ENCODE data around the gene KRT4.

DNA sequence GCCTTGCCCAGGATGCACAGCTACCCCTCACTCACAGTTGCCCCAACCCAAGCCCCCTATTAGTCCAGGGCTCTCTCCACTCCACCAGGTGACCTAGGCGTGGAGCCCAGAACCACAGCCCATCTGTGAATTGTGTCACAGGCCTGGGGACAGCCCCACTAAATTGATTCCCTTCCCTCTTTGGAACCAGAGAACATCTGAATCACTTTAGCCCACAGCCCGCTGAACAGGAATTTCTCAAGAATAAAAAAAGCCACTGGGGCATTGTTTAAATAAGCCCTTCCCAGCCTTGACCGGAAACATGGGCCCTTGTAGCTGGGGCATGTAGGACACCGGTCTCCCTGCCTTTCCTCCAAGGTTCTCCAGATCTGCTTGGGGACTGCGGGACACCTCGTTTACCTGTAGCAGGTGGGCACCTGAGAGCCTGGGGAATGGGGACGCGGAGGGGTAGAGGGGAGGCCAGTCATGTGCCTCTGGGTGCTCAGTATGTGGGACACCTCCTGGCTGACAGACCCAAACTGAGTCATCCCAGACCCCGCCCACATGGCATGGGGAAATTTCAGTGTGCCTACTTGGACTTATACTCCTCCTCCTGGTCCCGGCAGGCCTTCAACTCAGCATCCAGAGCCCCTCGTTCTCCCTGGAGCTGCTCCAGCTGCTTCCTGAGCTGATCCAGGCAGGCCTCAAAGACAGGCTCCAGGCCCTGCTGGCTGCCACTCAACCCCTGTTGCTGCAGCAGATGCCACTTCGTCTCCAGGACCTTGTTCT, 33.6 kb upstream of the KRT4 start:
- TF ChIP-seq, protein P1, sequence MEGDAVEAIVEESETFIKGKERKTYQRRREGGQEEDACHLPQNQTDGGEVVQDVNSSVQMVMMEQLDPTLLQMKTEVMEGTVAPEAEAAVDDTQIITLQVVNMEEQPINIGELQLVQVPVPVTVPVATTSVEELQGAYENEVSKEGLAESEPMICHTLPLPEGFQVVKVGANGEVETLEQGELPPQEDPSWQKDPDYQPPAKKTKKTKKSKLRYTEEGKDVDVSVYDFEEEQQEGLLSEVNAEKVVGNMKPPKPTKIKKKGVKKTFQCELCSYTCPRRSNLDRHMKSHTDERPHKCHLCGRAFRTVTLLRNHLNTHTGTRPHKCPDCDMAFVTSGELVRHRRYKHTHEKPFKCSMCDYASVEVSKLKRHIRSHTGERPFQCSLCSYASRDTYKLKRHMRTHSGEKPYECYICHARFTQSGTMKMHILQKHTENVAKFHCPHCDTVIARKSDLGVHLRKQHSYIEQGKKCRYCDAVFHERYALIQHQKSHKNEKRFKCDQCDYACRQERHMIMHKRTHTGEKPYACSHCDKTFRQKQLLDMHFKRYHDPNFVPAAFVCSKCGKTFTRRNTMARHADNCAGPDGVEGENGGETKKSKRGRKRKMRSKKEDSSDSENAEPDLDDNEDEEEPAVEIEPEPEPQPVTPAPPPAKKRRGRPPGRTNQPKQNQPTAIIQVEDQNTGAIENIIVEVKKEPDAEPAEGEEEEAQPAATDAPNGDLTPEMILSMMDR (IDR thresholded peaks at IDR 0.05) = no peak
- no peak for TF ChIP-seq POLR2A (IDR thresholded peaks at IDR 0.05)
